Measurements from ENCODE around the gene ELP2.

The ELP2 gene

DNA sequence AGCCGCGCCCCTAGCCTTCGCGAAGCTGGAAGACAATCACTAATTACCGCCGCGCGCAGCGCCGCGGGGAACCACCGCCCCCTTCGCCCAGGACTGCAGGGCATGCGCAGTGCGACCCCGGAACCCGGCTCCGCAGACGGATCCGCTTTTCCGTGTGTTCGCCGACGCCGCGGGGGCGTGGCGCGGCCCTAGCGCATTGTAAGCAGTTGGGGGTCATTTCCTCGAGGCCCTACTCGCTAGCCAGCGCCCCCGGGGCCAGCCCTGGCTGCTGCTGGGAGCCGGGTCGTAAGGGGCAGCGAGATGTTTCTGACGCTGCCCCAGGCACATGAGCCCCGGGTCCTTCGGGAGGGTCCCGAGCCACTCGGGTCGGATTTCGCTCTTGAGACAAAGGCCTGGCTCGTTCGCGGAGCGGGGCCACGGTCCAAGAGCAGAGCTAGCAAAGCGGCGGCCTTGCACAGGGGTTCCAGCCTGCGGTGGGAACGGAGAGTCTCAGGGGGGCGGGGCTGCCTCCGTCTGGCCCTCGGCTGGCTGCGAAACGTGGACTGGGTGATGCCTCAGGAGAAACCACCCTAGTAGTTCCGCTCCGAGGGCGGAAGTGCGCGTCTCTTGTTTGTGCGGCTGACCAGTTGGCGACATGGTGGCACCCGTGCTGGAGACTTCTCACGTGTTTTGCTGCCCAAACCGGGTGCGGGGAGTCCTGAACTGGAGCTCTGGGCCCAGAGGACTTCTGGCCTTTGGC lies at the start of gene ELP2, which contains the start of gene SLC39A6 (continued):
- TF ChIP-seq ZNF24 (tag by site-specific recombination; IDR thresholded peaks at IDR 0.05) (peak; percentile 30; the same call in 1 of the 2 replicates), ZNF585B (tag by site-specific recombination; IDR thresholded peaks at IDR 0.05) (no peak), KLF1 (tag by site-specific recombination; IDR thresholded peaks at IDR 0.05) (peak; percentile 66; the same call in 1 of the 2 replicates), HOXD13 (CRISPR knock-in tag; IDR thresholded peaks at IDR 0.05; ENCODE audit: borderline replicate concordance) (no peak), ZNF19 (tag by site-specific recombination; IDR thresholded peaks at IDR 0.05; ENCODE audit: low read depth) (no peak), ZSCAN30 (tag by site-specific recombination; IDR thresholded peaks at IDR 0.05) (peak; percentile 37), ZNF561 (tag by site-specific recombination; IDR thresholded peaks at IDR 0.05; ENCODE audit: borderline replicate concordance) (peak; percentile 69; the same call in 1 of the 2 replicates), ZNF121 (tag by site-specific recombination; IDR thresholded peaks at IDR 0.05) (no peak), ZNF501 (tag by site-specific recombination; IDR thresholded peaks at IDR 0.05) (peak; percentile 84), ZNF366 (tag by site-specific recombination; conservative IDR thresholded peaks at IDR 0.05) (no peak), GLIS1 (tag by site-specific recombination; IDR thresholded peaks at IDR 0.05) (peak; percentile 93), YY2 (tag by site-specific recombination; IDR thresholded peaks at IDR 0.05) (peak; percentile 81), ZNF350 (tag by site-specific recombination; IDR thresholded peaks at IDR 0.05) (peak; percentile 53; the same call in 1 of the 2 replicates), SP2 (tag by site-specific recombination; IDR thresholded peaks at IDR 0.05) (peak; percentile 58), TRIM28 (IDR thresholded peaks at IDR 0.05; ENCODE audit: borderline replicate concordance, low read length) (peak; percentile 73; the same call in 1 of the 2 replicates), SP3 (tag by site-specific recombination; IDR thresholded peaks at IDR 0.05) (peak; percentile 81), OSR2 (tag by site-specific recombination; IDR thresholded peaks at IDR 0.05) (no peak), ZNF777 (tag by site-specific recombination; IDR thresholded peaks at IDR 0.05; ENCODE audit: borderline replicate concordance) (peak; percentile 46; the same call in 1 of the 2 replicates), WT1 (tag by site-specific recombination; IDR thresholded peaks at IDR 0.05) (peak; percentile 32; the same call in 1 of the 2 replicates)
- TF ChIP-seq, protein P1, sequence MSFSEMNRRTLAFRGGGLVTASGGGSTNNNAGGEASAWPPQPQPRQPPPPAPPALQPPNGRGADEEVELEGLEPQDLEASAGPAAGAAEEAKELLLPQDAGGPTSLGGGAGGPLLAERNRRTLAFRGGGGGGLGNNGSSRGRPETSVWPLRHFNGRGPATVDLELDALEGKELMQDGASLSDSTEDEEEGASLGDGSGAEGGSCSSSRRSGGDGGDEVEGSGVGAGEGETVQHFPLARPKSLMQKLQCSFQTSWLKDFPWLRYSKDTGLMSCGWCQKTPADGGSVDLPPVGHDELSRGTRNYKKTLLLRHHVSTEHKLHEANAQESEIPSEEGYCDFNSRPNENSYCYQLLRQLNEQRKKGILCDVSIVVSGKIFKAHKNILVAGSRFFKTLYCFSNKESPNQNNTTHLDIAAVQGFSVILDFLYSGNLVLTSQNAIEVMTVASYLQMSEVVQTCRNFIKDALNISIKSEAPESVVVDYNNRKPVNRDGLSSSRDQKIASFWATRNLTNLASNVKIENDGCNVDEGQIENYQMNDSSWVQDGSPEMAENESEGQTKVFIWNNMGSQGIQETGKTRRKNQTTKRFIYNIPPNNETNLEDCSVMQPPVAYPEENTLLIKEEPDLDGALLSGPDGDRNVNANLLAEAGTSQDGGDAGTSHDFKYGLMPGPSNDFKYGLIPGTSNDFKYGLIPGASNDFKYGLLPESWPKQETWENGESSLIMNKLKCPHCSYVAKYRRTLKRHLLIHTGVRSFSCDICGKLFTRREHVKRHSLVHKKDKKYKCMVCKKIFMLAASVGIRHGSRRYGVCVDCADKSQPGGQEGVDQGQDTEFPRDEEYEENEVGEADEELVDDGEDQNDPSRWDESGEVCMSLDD (tag by site-specific recombination; IDR thresholded peaks at IDR 0.05), result peak; percentile 99
- TF ChIP-seq, protein P2, sequence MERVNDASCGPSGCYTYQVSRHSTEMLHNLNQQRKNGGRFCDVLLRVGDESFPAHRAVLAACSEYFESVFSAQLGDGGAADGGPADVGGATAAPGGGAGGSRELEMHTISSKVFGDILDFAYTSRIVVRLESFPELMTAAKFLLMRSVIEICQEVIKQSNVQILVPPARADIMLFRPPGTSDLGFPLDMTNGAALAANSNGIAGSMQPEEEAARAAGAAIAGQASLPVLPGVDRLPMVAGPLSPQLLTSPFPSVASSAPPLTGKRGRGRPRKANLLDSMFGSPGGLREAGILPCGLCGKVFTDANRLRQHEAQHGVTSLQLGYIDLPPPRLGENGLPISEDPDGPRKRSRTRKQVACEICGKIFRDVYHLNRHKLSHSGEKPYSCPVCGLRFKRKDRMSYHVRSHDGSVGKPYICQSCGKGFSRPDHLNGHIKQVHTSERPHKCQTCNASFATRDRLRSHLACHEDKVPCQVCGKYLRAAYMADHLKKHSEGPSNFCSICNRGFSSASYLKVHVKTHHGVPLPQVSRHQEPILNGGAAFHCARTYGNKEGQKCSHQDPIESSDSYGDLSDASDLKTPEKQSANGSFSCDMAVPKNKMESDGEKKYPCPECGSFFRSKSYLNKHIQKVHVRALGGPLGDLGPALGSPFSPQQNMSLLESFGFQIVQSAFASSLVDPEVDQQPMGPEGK (tag by site-specific recombination; IDR thresholded peaks at IDR 0.05), result peak; percentile 95
- TF ChIP-seq, protein P3, sequence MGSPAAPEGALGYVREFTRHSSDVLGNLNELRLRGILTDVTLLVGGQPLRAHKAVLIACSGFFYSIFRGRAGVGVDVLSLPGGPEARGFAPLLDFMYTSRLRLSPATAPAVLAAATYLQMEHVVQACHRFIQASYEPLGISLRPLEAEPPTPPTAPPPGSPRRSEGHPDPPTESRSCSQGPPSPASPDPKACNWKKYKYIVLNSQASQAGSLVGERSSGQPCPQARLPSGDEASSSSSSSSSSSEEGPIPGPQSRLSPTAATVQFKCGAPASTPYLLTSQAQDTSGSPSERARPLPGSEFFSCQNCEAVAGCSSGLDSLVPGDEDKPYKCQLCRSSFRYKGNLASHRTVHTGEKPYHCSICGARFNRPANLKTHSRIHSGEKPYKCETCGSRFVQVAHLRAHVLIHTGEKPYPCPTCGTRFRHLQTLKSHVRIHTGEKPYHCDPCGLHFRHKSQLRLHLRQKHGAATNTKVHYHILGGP (tag by site-specific recombination; IDR thresholded peaks at IDR 0.05), result peak; percentile 71; the same call in 1 of the 2 replicates
- TF ChIP-seq, protein P4, sequence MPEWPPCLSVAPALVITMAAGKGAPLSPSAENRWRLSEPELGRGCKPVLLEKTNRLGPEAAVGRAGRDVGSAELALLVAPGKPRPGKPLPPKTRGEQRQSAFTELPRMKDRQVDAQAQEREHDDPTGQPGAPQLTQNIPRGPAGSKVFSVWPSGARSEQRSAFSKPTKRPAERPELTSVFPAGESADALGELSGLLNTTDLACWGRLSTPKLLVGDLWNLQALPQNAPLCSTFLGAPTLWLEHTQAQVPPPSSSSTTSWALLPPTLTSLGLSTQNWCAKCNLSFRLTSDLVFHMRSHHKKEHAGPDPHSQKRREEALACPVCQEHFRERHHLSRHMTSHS (tag by site-specific recombination; IDR thresholded peaks at IDR 0.05), result no peak; the same call in 1 of the 2 replicates
- TF ChIP-seq, protein P5, sequence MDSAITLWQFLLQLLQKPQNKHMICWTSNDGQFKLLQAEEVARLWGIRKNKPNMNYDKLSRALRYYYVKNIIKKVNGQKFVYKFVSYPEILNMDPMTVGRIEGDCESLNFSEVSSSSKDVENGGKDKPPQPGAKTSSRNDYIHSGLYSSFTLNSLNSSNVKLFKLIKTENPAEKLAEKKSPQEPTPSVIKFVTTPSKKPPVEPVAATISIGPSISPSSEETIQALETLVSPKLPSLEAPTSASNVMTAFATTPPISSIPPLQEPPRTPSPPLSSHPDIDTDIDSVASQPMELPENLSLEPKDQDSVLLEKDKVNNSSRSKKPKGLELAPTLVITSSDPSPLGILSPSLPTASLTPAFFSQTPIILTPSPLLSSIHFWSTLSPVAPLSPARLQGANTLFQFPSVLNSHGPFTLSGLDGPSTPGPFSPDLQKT (IDR thresholded peaks at IDR 0.05; ENCODE audit: borderline replicate concordance, low read depth, low read length), result peak; percentile 16; the same call in 1 of the 2 replicates
- TF ChIP-seq, protein P6, sequence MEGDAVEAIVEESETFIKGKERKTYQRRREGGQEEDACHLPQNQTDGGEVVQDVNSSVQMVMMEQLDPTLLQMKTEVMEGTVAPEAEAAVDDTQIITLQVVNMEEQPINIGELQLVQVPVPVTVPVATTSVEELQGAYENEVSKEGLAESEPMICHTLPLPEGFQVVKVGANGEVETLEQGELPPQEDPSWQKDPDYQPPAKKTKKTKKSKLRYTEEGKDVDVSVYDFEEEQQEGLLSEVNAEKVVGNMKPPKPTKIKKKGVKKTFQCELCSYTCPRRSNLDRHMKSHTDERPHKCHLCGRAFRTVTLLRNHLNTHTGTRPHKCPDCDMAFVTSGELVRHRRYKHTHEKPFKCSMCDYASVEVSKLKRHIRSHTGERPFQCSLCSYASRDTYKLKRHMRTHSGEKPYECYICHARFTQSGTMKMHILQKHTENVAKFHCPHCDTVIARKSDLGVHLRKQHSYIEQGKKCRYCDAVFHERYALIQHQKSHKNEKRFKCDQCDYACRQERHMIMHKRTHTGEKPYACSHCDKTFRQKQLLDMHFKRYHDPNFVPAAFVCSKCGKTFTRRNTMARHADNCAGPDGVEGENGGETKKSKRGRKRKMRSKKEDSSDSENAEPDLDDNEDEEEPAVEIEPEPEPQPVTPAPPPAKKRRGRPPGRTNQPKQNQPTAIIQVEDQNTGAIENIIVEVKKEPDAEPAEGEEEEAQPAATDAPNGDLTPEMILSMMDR (tag by site-specific recombination; IDR thresholded peaks at IDR 0.05), result peak; percentile 44; the same call in 1 of the 2 replicates
- TF ChIP-seq, protein P7, sequence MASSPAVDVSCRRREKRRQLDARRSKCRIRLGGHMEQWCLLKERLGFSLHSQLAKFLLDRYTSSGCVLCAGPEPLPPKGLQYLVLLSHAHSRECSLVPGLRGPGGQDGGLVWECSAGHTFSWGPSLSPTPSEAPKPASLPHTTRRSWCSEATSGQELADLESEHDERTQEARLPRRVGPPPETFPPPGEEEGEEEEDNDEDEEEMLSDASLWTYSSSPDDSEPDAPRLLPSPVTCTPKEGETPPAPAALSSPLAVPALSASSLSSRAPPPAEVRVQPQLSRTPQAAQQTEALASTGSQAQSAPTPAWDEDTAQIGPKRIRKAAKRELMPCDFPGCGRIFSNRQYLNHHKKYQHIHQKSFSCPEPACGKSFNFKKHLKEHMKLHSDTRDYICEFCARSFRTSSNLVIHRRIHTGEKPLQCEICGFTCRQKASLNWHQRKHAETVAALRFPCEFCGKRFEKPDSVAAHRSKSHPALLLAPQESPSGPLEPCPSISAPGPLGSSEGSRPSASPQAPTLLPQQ (tag by site-specific recombination; IDR thresholded peaks at IDR 0.05), result peak; percentile 37; the same call in 1 of the 2 replicates
